ENCODE data around the gene SRI. TPM values are rescaled to one million over a fixed set of nuclear protein-coding genes. Genes with fewer than 3 reads are reported as not detected.

The SRI gene
- total RNA-seq, 1 donor from 2014 or later: 122 TPM

DNA sequence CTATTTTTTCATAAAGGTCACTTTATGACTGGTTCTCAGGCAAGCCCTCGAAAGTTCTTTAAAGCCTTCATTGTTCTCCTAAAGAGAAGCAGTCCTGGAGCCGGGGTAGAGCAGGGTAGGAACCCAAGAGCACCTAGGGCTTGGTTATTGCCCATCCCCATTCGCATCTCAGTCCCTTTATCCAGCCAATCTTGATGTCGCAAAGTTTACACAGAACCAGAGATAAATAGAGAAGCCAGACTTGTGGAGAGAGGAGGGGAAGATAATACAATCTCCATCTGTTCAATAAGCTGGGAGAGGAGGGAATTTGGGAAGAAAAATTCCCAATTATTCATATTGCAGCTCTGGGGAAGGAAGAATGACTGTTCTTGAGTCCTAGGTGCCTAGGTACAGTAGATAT is 6.4 kb upstream of the SRI start:
- intact Hi-C loops (cut with micrococcal nuclease): no loop called here

DNA sequence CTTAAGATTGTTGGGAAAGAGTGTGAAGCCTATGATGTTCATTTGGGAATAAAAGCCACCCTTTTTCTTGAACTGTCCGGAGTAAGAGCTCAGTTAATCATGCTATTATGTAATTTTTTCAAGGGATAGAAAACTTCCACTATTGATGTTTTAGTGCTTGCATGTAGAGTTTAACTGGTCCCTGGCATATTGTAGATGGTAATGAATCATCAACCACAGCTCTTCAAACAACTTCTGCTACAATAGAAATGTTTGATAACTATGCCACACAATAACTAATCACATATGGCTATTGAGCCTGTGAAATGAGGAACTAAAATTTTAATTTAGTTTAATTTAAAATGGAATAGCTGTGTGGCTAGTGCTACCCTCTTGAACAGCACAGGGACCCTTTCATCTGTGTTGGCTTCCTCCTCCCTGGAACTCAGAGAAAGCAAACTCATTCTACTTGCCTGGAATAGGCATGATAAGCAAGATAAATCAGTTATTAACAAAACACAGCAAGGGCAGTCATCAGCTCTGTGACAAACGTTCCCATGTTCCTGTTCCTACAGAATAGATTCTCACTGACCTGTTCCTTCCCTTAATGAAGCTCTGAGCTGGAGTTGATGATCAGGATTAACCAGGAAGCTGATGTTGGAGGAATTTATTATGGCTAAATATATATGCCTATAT is 4.9 kb upstream of the SRI start:
- intact Hi-C loops (cut with micrococcal nuclease): loop anchor here (5.0 kb wide), 1 partner anchor 427 kb away; no protein-coding TSS in a partner anchor

DNA sequence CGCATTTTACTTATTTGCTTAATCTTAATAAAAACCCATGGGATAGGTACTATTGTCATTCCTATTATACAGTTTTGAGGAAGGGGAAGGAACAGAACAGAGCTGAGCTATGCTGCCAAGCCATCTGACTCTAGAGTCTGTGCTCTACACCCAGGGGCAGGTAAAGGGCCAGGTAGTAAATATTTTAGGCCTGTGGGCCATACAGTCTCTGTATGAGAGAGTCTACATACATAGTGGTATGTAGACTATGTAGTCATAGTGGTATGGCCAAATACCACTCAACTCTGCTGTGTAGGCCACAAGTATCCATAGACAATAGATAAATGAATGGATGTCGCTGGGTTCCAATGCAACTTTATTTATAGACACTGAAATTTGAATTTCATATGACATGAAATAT is 3.4 kb upstream of the SRI start:
- intact Hi-C loops (cut with micrococcal nuclease): loop anchor here (5.0 kb wide), 1 partner anchor 426 kb away; no protein-coding TSS in a partner anchor

DNA sequence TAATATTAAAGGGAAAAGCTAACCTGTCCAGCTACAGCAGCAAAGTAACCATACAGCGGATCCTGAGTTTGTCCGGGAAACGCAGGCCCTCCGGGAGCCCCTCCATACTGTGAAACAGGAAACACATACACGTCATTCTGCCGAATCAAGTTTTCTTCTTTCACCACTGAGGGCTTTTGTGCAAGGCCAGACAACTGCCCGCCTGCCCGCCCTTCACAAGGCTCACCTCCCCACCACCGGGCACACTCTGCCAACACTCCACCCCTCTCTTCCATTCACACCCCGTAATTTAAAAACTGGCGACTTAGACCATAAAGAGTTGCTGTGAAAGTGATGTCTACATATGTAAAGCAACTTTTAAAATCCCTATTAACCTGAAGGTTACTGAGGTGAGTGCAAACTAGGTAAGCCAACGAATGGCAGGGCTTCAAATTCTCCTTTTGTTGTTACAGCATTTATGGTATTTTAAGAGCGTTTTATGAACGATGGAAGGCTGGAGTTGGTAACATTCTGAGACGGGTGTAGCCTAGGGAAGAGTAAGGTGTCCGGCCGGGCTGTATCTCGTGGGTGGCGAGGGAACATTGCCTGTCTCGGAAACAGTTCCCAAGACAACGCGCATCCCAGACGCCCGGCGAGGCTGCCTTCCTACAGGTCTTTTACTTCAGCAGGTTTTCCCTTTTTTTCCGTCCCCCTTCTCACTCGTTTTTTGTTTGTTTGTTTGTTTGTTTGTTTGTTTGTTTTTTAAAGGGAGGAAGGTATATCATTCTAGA is 817 bp downstream of the SRI start:
- intact Hi-C loops (cut with micrococcal nuclease): loop anchor here (1.0 to 10.0 kb wide), 6 partner anchors 287 to 1064 kb away; partner anchors contain the start of genes ADAM22, DMTF1, RUNDC3B and TMEM243

DNA sequence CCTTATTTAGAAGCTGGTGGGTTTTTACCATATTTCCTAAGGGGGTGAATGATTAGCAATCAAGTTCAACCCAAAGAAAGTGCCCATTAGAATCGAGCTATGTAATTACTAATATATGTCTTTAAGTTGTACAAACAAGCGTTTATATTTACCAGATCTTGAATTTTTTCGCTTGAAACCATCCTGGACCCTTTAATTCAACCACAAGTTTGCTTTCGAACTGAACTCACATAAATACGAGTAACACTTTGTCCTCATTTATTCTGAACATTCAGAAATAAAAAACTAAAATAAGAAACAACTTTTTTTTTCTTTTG is 1.5 kb downstream of the SRI start:
- intact Hi-C loops (cut with micrococcal nuclease): loop anchor here (2.0 to 10.0 kb wide), 5 partner anchors 286 to 1064 kb away; partner anchors contain the start of genes ADAM22, DMTF1 and TMEM243

DNA sequence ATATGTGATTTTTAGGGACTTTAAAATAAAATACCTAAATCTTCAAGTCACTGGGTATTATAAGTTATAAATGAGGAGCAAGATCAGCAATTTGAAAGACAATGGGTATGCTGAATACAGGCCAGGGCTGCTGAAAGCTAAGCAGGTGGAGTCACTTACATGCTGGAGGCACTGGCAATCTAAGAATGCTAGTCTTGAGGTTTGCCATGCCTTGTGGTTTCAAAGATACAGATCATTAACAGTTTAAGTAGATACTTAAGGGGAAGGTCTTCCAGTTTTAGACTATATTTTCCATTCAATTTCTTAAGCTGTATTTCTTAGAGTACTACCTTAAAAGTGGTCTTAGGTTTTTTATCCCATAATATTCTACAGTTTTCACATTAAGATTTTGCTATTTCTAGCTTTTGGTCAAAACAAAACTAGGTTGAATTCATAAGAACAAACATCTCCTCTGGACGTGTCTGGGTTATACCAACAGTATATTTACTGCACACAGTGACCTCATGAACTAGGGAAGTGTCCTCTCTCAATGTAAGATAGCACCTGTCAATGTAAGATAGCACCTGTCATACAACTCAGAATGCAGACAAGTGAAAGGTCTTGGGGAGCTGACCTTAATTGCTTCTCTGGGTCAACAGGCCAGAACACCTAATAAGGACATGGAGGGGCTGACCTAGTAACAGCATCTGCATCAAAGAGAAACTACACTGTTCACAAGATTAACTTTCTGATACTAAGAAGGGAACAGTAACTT is 2.0 kb downstream of the SRI start:
- intact Hi-C loops (cut with micrococcal nuclease): loop anchor here (2.0 to 10.0 kb wide), 5 partner anchors 286 to 1063 kb away; partner anchors contain the start of genes ADAM22, DMTF1 and TMEM243

DNA sequence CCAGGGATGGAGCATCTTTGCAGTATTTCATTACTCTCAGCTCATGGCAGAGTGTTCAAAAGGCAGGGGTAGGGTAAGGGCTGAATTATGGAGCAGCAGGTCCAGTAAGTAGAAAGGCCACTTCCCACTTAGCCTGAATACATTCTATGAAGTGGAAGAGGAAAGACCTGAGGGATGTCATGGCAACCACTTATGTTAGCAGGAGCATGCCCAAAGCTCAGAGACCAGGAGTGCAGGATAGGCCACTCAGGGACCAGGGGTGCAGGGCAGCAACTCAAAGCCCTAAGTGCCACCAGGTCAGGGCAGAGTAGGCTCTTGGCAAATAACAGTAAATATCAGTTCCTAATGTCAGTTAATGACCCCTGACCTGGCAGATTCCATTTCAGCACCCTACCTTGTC is 3.6 kb downstream of the SRI start:
- intact Hi-C loops (cut with micrococcal nuclease): loop anchor here (5.0 to 10.0 kb wide), 3 partner anchors 284 to 1061 kb away; partner anchors contain the start of genes ADAM22, DMTF1 and TMEM243

DNA sequence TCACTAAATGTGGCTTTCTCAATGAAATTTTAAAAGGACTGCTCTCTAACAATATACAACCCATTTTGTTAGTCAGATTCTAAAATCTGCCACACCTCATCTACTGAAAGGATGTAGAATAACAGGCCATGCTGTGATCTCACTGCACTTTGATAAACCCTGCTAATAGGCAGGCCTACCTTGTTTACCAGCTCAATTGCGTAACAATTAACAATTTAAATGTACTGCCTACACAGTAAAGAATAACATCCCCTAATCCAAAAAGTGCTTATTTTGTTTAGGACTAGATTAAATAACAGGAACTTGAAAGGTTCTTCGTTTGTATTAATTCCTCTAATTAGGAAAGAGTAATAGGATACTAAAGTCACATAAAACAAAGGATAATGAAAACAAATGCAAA is 4.5 kb downstream of the SRI start:
- intact Hi-C loops (cut with micrococcal nuclease): loop anchor here (5.0 to 10.0 kb wide), 3 partner anchors 283 to 1060 kb away; partner anchors contain the start of genes ADAM22, DMTF1 and TMEM243

DNA sequence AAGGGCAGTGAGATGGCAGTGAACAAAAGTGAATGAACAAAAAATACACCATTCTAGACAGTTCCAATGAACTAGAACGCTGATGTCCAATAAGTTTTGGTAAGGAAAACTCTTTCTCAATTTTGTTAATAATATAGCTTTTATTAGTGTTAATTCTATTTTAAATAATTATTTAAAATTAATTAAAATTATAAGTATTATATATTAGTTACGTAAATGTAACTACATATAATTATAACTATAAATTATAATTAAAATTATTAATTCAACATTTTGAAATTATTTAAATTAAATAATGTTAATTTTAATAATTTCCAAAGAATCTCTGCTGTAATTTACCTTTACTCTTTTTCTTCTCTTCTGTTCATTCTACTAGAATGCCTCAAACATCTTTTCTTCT is 5.4 kb downstream of the SRI start:
- intact Hi-C loops (cut with micrococcal nuclease): loop anchor here (10.0 kb wide), 2 partner anchors 1000 to 1060 kb away; partner anchors contain the start of genes DMTF1 and TMEM243

DNA sequence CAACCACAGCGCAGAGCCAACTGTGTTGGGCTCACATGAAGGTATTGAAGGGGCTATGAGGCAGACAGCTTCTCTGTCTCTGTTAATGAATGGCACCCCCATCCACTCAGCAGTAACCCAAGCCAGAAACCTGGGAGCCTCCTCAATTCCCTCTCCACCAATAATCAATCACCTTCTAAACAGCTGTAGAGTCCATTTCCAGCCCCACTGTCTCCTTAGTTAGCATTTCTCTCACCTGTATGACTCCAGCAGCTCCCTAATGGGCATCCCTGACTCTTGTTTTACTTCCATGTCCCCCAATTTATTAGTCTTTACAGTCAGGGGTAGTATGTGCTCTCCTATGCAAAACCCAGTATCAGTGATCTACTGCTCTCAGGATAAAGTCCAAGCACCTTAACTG is 6.9 kb downstream of the SRI start:
- intact Hi-C loops (cut with micrococcal nuclease): loop anchor here (10.0 kb wide), 2 partner anchors 998 to 1058 kb away; partner anchors contain the start of genes DMTF1 and TMEM243

DNA sequence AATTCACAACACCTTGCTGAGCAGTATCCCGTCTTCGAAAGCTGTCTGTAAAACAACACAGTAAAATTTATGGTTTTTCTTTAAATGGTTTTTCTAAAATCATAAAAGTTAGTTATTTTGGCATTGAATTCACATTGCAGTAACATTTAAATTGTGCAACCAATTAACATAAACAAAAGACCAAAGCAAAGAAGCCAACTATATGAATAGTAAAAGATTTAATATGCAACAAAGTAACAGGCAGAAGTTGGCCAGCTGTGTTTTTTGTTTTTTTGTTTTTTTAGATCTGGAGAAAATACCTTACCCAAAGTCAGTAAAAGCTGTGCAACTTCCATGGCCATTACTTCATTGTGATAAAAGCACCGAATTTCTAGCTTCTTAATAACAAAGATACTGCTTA is 11.3 kb downstream of the SRI start:
- intact Hi-C loops (cut with micrococcal nuclease): no loop called here

DNA sequence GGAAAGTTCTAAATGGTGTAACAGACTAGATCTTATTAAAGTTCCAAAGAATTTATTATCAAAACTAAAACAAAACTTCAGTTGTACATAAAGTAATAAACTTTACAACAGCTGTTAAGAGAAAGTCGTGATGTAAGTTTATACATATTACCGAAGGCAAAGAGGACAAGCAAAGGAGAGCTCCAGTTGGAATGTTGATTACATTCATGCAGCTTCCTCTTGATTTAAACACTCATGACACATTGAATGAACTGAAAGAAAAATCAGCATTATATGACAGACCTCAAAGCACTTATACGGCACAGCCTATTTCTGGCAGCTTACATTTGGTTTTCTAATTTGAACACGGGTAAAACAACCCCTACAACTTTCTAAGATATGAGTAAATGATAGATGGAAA is 13.6 kb downstream of the SRI start:
- intact Hi-C loops (cut with micrococcal nuclease): no loop called here

DNA sequence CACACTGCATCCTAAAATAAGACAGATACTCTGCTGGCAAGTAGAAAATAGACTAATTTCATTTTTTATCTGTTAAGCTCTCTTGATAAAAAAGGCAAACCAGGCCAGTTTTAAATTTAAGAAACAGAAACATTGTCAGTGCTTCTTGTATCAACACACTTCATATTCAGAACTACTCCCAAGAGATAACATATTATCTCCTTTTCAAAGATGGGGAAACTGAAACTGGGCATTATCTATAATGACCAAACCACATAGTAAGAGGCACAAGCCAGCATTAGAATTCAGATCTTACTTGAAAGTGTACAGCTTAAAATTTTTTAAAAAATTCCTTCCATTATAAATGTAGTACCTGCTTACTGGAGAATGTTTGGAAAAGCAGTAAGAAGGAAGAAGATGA is 14.7 kb downstream of the SRI start:
- intact Hi-C loops (cut with micrococcal nuclease): no loop called here

DNA sequence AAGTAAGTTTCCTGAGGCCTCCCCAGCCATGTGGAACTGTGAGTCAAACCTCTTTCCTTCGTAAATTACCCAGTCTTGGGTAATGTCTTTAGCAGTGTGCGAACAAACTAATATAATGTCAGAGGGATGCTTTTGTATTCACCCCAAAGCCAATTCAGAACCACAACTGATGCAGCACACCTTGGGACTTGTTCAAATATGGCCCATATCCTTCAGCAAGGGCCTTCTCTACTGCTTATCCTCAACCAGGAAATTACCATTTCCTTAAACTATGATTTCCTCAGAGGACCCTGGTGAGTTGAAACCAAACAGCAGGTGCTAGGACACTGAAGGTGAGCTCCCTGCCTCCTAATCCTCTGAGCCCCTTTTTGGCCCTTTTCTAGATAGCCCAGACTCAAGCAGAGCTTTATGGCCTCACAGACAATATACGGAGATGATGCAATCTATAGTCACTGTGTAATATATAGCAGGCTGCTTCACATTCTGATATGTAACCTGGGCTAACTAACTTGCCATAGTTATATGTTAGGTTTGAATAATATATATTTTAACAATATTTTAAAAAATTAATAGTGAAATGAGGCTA is 15.2 kb downstream of the SRI start:
- intact Hi-C loops (cut with micrococcal nuclease): no loop called here

DNA sequence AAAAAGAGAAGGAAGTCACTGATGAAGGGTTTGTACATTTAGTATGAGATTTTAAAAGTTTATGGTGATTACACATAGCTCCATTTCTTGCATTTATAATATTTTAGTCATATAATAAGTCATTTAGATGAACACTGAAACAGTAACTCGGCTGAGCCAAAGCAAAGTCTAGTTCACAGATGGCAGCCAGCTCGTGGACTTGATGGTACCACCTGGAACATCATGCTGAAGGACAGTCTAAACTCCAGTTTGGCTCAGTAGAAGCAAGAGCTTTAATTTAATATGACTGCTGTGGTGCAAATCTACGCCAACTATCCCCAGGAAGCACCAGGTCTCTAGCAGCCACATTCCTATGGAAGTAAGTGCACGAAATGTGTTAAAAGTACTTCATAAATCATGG is 16.4 kb downstream of the SRI start:
- intact Hi-C loops (cut with micrococcal nuclease): no loop called here

DNA sequence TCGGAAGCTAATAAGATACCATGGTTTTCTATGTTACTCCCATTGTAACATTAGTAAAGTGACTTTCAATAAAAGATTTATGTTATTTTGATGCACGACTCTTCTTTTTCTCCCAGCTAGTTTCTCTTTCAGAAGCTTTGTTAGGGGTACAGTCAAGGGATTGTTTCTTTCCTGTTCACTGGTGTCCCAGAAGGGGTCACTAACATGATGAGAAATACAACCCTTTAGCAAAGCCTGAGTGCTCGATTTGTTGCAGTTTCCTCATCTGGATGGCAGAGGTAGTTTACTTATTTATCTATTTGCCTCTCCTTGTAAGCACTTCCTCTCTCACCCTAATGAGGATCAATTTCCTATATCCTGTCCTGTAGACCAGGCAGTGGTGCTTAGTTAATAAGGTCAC is 17.0 kb downstream of the SRI start:
- intact Hi-C loops (cut with micrococcal nuclease): no loop called here

DNA sequence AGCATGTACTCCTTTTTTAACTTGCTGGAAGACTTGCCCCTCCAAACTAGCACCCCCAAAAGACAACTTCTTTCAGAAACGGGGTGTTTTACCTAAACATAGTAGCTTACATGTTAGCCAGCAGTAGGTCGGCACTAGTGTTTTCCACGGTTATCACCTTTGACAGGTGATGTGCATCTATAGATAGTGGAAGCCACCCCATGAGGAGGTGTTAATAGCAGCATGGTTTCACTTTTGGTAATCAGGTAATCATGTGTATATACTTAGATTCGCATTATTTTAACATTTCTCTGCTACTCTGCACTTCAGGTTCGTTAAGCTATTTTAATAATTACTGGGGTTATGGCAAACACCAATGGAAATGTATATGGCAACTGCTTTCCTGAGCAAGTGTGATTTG is 17.6 kb downstream of the SRI start:
- intact Hi-C loops (cut with micrococcal nuclease): no loop called here

DNA sequence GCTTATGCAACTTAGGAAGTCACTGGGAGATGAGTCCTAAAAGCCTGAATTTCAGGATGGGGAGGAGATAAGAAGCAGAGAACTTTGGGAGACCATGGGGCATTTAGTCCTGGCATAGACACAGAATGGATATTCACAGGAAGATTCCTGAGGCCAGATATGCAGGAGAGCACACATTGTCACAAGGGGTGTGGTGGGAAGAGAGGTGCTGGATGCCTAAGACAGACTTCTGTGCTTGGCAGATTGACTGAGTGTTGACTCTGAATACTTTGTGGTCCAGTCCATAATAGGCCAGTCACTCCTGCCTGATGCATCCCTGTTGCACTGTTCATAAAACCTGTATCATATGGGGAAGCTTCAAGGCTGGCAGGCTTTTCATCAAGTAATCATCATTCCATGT is 18.5 kb downstream of the SRI start:
- intact Hi-C loops (cut with micrococcal nuclease): no loop called here

DNA sequence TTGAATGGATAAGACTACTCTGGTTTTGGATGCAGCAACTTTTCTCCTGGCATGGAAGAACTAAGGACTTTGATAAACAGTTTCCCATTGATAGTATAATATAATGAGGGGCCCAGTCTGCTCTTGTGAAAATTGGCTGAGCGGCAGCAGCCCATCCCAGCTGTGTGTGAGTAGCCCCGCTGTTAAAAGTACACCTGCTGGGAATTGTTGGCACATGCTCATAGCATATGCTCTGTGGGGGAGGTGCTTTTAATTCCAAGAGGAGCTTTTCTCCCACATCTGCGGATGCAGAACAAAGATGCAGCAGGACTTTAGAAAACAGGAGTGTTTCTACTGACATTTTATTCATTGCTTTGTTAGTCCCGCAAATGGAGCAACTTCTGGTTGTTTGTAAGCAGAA is 19.0 kb downstream of the SRI start:
- intact Hi-C loops (cut with micrococcal nuclease): no loop called here

DNA sequence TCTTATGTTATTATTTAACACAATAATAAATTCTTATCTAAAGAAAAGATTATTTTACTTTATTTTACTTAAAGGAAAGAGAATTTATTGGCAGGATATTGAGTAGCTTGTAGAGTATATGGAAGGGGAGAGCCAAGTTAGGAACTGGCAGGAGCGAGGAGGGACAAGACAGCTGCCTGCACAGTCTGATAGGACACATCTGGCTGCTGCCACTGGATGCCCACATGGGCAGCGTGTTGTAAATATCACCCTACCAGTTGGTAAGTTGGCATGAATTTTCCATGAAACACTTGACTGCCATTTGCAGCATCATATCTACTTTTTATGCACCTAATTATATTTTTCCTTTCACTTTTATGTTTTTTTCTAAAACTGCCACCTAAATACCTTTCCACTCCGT is 19.6 kb downstream of the SRI start:
- intact Hi-C loops (cut with micrococcal nuclease): no loop called here

DNA sequence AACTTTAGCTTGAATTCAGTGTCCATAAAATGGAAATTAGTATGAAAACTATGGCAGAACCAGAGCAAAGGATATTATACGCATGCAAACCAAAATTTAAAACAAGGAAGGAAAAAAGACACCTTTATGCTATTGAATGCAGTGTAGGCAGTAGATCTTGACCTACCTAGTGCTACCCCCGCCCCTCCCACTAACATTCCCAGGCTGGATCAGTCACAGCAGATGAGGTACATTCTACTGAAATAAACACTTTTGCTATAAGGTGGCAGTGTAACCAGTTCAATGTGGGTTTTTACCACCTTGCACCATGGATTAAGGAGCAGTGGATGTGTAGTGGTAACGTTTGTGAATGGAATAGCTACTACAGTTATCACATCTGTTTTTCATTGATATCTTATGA is 27.9 kb downstream of the SRI start:
- intact Hi-C loops (cut with micrococcal nuclease): no loop called here

Data from T-helper 1 cell treated with Interleukin-12 subunit alpha and Interleukin-12 subunit beta and Interleukin-4 antibody, amounts not matched to agents 30 ng/mL and 1 ng/mL, for 36 hours (primary cell).